HG03575 (cell line): ENCODE results near the gene RAG2.

Experiments
- ATAC-seq: cut with Tn5 transposase; IDR thresholded peaks from one replicate; pipeline ENCODE4 v1.9.1; 2021; ENCODE audit not compliant: unreplicated experiment, insufficient number of reproducible peaks, low FRiP score; ENCODE audit errors: extremely low read depth

Gene RAG2

GRCh38 chr11:36605221-36606216 lies 7.5 kb upstream of the RAG2 start:
- ATAC-seq: peak; percentile 48

GRCh38 chr11:36602135-36602534 lies 4.1 kb upstream of the RAG2 start:
- ATAC-seq: no peak

DNA sequence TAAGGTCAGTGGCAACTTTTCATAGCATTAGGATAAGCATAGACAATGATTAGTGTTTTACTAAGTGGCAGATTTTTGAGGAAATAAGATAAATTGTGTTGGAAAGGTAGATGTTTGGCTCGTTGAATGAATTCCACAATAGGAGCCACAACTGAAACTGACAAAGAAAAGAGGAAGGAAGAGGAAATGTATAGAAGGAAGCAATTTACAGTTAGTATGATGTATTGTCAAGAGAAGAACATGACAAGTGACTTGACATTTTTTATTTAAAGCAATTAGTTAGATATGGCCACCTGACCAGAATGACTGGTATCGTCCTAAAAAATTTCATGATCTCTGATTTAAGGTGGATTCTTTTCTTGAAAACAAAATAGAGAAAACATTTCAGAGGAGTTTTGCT lies 3.1 kb upstream of the RAG2 start:
- no peak for ATAC-seq

DNA sequence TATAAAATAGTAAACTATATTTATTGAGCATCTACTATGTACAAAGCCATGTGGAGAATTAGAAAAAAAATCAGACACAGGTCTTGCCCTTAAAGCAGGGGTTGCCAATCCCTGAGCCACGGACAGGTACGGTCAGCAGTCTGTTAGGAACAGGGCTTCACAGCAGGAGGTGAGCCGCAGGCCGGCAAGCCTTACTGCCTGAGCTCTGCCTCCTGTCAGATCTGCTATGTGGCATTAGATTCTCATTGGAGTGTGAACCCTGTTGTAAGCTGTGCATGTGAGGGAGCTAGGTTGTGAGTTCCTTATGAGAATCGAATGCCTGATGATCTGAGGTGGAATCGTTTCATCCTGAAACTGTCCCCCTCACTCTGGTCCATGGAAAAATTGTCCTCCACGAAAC lies 2.1 kb upstream of the RAG2 start:
- no peak for ATAC-seq

DNA sequence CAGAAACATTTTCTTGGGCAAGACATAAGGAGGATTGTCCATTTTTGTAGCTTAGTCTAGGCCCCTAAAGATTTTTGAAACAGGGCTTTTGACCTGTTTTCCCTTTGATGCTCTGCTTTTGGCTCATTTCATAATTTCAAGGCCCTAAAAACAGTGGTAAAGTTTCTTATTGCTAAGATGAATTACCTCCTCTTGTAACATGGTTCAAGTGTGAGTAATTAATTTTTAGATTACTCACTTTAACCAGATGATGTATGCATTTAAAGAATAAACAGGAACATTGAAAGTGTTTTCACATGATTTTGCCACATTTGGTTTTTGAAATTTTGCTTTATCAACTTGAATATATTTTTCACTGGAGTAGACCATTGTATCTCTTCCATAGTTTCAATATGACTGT lies 1.2 kb downstream of the RAG2 start:
- ATAC-seq: no peak

GRCh38 chr11:36594316-36594989 lies 3.6 kb downstream of the RAG2 start, which contains the start of gene IFTAP:
IFTAP (plus strand) TSS chr11:36594502; CDS start chr11:36610104, 15,602 bp downstream.
- ATAC-seq: no peak

DNA sequence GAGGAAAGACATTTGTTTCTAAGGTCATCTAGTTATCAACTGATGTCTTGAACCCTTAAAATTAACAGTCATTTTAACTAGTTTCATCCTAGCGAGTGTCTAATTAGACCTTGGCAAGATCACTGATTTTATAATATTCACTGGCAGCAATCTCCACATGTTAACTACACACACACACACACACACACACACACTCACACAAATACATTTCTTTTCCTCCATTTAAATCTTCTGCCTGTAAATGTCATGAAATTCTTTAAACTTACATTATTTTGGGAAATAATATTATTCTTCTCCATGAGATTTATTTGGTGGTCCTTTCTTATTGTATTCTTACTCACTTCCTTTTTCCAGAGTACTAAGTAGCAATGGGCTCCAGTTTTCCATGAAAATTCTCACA lies 6.6 kb downstream of the RAG2 start:
- no peak for ATAC-seq

DNA sequence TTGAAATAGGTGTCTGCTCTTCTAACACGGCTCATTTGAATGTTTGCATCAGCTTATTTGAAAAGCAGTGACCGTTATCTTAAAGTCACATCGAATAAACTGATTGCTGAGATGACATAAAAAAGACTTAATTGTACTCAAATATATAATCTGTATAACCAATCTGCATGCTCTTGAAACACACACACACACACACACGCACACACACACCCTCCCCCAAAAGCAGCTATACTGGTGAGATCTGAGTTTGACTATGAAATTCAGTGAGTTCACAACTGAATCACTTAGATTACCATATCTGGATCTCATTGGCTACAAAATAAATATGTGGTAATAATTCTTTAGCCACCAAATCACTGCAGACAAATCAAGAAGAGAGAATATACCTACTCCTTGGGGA lies 7.5 kb downstream of the RAG2 start:
- ATAC-seq: no peak

- no peak for ATAC-seq
Observed at GRCh38 chr11:36588099-36588498, 9.9 kb downstream of the RAG2 start.

- no peak for ATAC-seq
Observed at GRCh38 chr11:36586543-36586942, 11.5 kb downstream of the RAG2 start.

- ATAC-seq: no peak
Observed at GRCh38 chr11:36583667-36584066, 14.4 kb downstream of the RAG2 start.

DNA sequence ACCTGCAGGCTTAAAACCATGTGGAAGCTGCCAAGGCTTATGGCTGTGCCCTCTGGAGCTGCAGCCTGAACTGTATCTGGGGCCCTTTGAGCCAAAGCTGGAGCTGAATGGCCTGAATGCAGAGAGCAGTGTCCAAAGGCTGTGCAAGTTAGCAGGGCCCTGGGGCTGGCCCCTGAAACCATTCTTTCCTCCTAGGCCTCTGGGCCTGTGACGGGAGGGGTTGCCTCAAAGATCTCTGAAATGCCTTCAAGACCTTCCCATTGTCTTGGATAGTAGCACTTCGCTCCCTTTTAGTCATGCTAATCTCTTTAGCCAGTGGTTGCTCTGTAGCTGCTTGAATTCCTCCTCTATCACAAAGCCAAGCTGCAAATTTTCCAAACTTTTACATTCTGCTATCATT lies 16.5 kb downstream of the RAG2 start:
- ATAC-seq: no peak

DNA sequence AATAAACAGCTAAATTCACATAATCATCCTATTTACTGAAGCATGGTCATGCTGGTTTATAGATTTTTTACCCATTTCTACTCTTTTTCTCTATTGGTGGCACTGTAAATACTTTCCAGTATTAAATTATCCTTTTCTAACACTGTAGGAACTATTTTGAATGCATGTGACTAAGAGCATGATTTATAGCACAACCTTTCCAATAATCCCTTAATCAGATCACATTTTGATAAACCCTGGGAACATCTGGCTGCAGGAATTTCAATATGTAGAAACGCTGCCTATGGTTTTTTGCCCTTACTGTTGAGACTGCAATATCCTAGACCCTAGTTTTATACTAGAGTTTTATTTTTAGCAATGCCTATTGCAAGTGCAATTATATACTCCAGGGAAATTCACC lies 19.6 kb downstream of the RAG2 start:
- no peak for ATAC-seq

DNA sequence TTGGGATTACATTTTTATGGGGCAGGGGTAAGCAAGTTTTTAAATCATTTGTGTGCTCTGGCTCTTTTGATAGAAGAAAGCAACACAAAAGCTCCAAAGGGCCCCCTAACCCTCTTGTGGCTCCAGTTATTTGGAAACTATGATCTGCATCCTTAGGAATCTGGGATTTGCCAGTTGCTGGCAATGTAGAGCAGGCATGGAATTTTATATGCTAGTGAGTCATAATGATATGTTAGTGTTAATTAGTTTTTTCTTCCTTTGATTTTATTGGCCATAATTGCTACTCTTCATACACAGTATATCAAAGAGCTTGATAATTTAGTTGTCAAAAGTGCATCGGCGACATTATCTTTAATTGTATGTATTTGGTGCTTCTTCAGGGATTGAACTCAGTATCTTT lies 20.2 kb downstream of the RAG2 start:
- ATAC-seq: no peak

- ATAC-seq: no peak
Observed at GRCh38 chr11:36577373-36577772, 20.7 kb downstream of the RAG2 start.

GRCh38 chr11:36574486-36574885 lies 23.6 kb downstream of the RAG2 start:
- no peak for ATAC-seq

- no peak for ATAC-seq
Observed at GRCh38 chr11:36569095-36569494, 28.9 kb downstream of the RAG2 start.

- no peak for ATAC-seq
Observed at GRCh38 chr11:36567694-36568093, 30.3 kb downstream of the RAG2 start, which contains the start of gene RAG1. RAG1 (plus strand) TSS chr11:36568007; CDS start chr11:36573305, 5,298 bp downstream.

DNA sequence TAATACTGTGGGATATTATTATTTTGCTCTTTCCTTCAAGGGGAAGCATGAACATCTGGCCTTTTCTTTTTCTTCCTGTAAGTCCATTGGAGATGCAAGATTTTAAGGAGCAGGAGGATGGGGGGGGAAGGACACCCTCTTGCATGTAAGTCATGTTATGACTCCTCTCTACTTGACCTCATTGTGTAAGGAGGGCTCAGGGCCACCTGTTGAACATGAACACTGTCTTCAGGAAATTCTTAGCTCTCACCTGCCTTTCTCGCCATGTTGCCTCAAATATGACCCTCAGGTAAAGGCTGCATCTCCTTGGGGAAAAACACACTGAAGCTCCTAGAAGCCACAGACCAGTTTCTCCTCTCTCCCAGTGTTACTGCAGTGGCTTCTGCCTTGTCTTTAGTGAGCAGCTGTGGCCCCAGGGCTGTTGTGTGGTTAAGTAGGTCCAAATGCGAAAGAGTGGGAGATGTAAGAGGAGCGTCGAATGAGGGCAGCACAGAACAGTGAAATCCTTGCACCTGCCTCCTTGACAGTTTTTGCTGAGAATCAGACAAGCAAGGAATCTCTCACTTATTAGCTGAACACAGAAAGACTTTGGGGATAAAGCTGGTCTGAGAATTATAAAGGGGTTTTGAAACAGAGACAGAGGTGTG lies 31.5 kb downstream of the RAG2 start:
- ATAC-seq: no peak
